PFSK-1 (cell line): Measurements from ENCODE around the gene PLCH2.

ENCODE experiments used
- REST ChIP-seq, 2 experiments: IDR thresholded peaks; 2 replicates each; pipeline versions ENCODE4 v1.6.1 to v1.8.0; 2011 to 2012; ENCODE audit warnings: low read depth in 2 of 2, low read length in 2 of 2, control low read depth in 1 of 2, inconsistent platforms in 1 of 2, mild to moderate bottlenecking in 1 of 2, moderate library complexity in 1 of 2; ENCODE audit not compliant: insufficient read depth in 1 of 2
- SIN3A ChIP-seq: IDR thresholded peaks from 2 replicates; pipeline ENCODE4 v1.6.1; 2012; ENCODE audit warnings: mild to moderate bottlenecking, low read length, moderate library complexity, borderline replicate concordance; ENCODE audit not compliant: insufficient read depth

GRCh38 chr1:2479186-2479585 lies 3.1 kb downstream of the PLCH2 start:
- TF ChIP-seq SIN3A (no peak), REST (IDR thresholded peaks at IDR 0.05; ENCODE audit: insufficient read depth in 1 of 2, low read depth in 2 of 2, low read length in 2 of 2) (no peak)
